ENCODE measurements around the gene COPB1. TPM values are rescaled to one million over a fixed set of nuclear protein-coding genes. Genes with fewer than 3 reads are reported as not detected.

The COPB1 gene
- total and polyA plus RNA-seq, 9 of the 15 experiments (the other 6 are each of a cell fraction or from before 2014, with no cell fraction given): 64.7 to 188 (median 91.6) TPM

DNA sequence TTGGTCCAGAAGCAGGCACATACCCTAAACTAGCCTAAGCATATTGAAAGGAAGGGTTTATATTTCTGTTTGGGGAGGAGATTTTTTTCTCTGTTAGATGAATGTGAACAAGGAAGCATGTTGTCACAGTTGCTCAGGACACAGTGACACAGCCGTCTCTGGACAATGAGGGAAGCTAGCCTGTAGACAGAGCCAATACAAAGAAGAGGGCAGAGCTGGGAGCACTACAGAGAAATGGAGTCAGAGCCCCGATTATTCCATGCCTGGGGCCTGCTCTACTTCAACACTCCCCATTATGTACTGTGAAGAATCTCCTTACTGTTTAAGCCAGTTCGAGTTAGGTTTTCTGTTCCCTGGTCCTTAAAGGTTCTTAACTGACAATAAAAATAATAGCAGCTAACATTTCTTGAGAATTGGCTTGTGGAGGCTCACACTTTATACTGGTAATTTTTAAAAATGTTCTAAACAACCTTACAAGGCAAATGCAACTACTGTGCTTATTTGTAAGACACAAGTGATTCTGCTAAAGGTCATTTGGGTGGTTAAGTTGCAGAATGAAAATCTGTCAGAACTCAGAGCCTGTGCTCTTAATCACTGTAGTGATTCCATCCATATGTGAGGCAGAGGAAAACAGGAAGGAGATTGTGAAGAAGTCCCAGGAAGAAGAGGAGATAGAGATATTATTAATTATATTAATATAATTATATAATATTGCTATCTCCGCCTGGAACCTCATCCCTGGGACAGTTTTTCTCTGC lies 81.8 kb downstream of the COPB1 start:
- DNase-seq (ENCODE audit: extremely low read depth in 1 of 4, low spot score in 3 of 4) (no peak), FAIRE-seq (no peak), ATAC-seq (no peak)
- H3K9me1 ChIP-seq (ENCODE audit: control insufficient read depth, insufficient read depth, low read length): no peaks in the 10 kb centered on the region
- H3K9me3 ChIP-seq (replicated peaks; ENCODE audit: control insufficient read depth, insufficient read depth, low read depth, low read length): no peaks in the 10 kb centered on the region
- no peaks in the 10 kb centered on the region for H3K36me3 ChIP-seq (ENCODE audit: control insufficient read depth, insufficient read depth, low read length)
- peaks cover 19 to 34% of the 10 kb centered on the region in 2 experiments for H3K4me1 ChIP-seq (replicated peaks in 1 of 2; ENCODE audit: control insufficient read depth in 2 of 2, insufficient read depth in 2 of 2, low read length in 2 of 2)
- H4K20me1 ChIP-seq (replicated peaks; ENCODE audit: control insufficient read depth, insufficient read depth, low read length): no peaks in the 10 kb centered on the region
- no peak overlapping the region for H3K4me3 ChIP-seq
- H3K27ac ChIP-seq (ENCODE audit: extremely low read depth, low read depth, low read length): no peak overlapping the region
- intact Hi-C loops (cut with micrococcal nuclease) (loop anchor here (5.0 kb wide), 1 partner anchor 60 kb away; the partner anchor contains the start of gene RRAS2), in situ Hi-C loops (cut with MboI) (loop anchor here (10.0 kb wide), 1 partner anchor 113 kb away; no protein-coding TSS in a partner anchor)
- POLR2A ChIA-PET: interaction anchor here (0.7 kb wide), 1 partner anchor 18 kb away, joined by 3 read pairs; no protein-coding TSS in a partner anchor
- BruUV-seq (replicated peaks): no TSS peak
- TF ChIP-seq STAT6 (CRISPR knock-in tag; IDR thresholded peaks at IDR 0.05) (no peak), SOX6 (IDR thresholded peaks at IDR 0.05) (no peak), ZNF76 (CRISPR knock-in tag; IDR thresholded peaks at IDR 0.05; ENCODE audit: borderline replicate concordance) (no peak), RBM14 (IDR thresholded peaks at IDR 0.05; ENCODE audit: borderline replicate concordance, insufficient read depth, low read depth, low read length) (no peak)
- H3K4me2 ChIP-seq (ENCODE audit: insufficient read depth, low read length): no peak overlapping the region
- no peaks in the 10 kb centered on the region for H3K79me2 ChIP-seq (ENCODE audit: control insufficient read depth, insufficient read depth, low read length)
- H3K9ac ChIP-seq (ENCODE audit: insufficient read depth in 1 of 2, low read depth in 2 of 2, low read length in 2 of 2): no peak overlapping the region
- H2AFZ ChIP-seq (ENCODE audit: low read depth, low read length): peak overlapping the region; percentile 27; the same call in 1 of the 2 replicates
- no peaks in the 10 kb centered on the region for H3K27me3 ChIP-seq (ENCODE audit: control insufficient read depth in 2 of 2, insufficient read depth in 2 of 2, low read length in 2 of 2)
- WGBS (ENCODE audit: insufficient coverage, low coverage, missing lambda C conversion rate): 30% methylated on average over 3 of the region's 4 CpGs
- CTCF ChIA-PET (ENCODE audit: low intra/inter-chr PET ratio): interaction anchor here (1.9 kb wide), 1 partner anchor 118 kb away, joined by 12 read pairs; no protein-coding TSS in a partner anchor

Data from K562 (cell line).